DMS53 (cell line): ENCODE measurements around the gene CNTNAP2.
"Not testable (repeated sequence)": the region's sequence is repeated elsewhere in the genome, so short reads cannot be mapped to it uniquely, and the experiment has no call there.

Experiments used
- DNase-seq: peaks from one replicate; lab custom pipeline; 2025; lab: John Stamatoyannopoulos, UW

CNTNAP2 gene

DNA sequence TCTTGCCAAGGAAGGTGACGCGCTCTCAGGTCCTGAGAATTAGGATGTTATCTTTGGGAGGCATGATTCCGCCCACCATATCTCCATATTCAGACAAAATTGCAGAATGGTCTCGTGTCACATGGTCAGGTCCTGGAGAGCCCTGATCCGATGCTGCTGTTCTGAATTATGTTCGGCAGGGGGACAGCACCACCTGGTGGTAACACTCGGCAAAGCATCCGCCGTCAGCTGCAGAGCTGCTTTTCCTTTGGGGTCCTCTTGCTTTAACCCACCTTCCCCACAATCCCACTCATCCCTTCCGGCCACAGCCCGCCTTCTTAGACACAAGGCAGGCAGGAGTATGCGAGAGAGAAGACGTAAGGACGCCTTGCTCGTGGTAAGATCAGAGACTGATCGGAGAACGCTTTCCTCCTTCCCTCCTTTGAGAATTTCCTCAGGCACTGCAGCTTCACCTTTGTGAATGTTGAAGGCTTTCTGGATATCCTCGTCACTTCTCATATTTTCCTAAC lies 2146.2 kb downstream of the CNTNAP2 start:
- peak; percentile 76 for DNase-seq

GRCh38 chr7:148264933-148265557 lies 2148.4 kb downstream of the CNTNAP2 start:
- peak; percentile 83 for DNase-seq

GRCh38 chr7:148265896-148266295 lies 2149.3 kb downstream of the CNTNAP2 start:
- no peak for DNase-seq

GRCh38 chr7:148266795-148267194 lies 2150.2 kb downstream of the CNTNAP2 start:
- no peak for DNase-seq

DNA sequence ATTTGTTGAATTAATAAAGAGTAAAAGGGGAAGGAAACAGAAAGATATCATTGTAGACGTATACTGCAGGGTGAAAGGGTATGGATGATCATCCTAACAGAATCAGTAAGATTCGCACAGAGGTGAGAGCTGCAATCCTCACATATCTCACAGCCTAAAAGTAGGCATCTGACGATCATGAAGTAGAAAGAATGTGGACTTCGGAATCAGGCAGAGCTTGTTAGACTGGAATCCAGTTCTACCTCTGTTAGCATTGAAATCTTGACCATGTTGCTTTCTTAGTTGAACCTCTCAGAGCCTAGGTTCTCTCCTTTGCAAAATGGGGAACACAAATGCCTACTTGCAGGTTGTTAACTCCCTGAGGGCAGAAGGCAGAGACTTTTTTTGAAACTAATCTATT lies 2154.0 kb downstream of the CNTNAP2 start:
- DNase-seq = no peak

- DNase-seq = no peak
These were observed 2157.5 kb downstream of the CNTNAP2 start for GRCh38 chr7:148274118-148274517.

- no peak for DNase-seq
These were observed 2158.8 kb downstream of the CNTNAP2 start for GRCh38 chr7:148275359-148275890.

- no peak for DNase-seq
These were observed 2159.9 kb downstream of the CNTNAP2 start for GRCh38 chr7:148276314-148277041.

GRCh38 chr7:148277042-148277660 lies 2160.6 kb downstream of the CNTNAP2 start:
- peak; percentile 18 for DNase-seq

DNA sequence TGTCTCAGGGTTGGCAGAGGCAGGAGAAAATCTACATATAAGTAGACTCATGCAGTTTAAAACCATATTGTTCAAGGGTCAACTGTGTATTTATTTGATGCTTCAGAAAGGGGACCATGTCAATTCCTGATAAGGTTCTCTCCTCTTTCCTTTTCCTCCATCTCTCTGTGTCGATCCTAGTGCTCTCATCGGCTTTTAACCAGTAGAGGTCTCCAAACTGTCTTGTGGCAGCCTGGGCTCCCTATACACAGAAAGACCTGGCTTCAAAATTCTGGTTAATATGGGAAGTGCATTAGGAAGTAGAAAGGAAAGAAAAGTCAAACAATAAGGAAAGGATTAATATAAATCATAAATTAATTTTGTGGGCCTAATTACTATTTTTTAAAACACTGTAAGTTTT lies 2169.5 kb downstream of the CNTNAP2 start:
- DNase-seq = peak; percentile 61

DNA sequence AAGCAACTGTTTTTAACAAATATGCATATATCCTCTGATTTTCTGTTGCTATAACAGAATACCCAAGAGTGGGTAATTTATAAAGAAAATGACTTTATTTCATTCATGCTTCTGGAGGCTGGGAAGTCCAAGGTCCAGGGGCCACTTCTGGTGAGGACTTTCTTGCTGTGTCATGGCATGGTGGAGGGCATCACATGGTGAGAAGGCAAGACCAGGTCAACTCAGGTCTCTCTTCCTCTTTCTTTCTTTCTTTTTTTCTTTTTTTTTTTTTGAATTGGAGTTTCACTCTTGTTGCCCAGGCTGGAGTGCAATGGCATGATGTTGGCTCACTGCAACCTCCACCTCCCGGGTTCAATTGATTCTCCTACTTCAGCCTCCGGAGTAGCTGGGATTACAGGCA lies 2170.9 kb downstream of the CNTNAP2 start:
- DNase-seq = no peak

- DNase-seq = no peak
These were observed 2172.1 kb downstream of the CNTNAP2 start for GRCh38 chr7:148288592-148289151.

GRCh38 chr7:148289630-148290029 lies 2173.0 kb downstream of the CNTNAP2 start:
- peak; percentile 57 for DNase-seq

GRCh38 chr7:148290538-148290937 lies 2173.9 kb downstream of the CNTNAP2 start:
- no peak for DNase-seq

- DNase-seq = no peak
These were observed 2175.2 kb downstream of the CNTNAP2 start for GRCh38 chr7:148291799-148292198.

DNA sequence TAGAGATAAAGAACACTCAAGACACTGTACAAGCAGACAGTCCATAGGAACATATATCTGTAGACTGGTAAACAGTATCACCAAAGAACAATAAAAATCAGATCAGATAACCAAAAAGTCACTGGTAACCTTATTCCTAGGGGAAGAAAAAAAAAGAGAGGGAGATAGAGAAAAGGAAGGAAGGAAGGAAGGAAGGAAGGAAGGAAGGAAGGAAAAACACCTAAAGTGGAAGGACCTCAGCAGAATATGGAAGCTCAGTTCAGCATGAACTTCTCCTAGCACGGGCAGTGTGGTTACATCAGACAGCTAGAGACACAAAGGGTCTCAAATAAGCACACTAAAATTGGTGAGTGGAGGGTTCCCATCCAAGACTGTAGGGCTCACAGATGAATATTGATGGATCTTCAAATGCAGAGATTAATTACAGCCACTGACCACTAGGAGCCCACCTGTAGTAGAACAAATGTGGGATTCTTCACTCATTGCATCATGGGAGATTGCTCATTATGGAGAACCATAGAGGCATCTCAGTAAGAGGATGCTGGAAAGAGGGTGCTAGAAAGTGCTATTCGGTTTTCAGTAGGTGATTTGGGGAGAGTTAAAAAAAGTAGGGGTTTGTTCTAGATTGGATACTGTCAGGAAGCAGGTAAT lies 2180.5 kb downstream of the CNTNAP2 start:
- peak; percentile 29 for DNase-seq

GRCh38 chr7:148298768-148299167 lies 2182.2 kb downstream of the CNTNAP2 start:
- not testable (repeated sequence) for DNase-seq

- no peak for DNase-seq
These were observed 2183.0 kb downstream of the CNTNAP2 start for GRCh38 chr7:148299350-148300276.

GRCh38 chr7:148302436-148302835 lies 2185.8 kb downstream of the CNTNAP2 start:
- DNase-seq = not testable (repeated sequence)

DNA sequence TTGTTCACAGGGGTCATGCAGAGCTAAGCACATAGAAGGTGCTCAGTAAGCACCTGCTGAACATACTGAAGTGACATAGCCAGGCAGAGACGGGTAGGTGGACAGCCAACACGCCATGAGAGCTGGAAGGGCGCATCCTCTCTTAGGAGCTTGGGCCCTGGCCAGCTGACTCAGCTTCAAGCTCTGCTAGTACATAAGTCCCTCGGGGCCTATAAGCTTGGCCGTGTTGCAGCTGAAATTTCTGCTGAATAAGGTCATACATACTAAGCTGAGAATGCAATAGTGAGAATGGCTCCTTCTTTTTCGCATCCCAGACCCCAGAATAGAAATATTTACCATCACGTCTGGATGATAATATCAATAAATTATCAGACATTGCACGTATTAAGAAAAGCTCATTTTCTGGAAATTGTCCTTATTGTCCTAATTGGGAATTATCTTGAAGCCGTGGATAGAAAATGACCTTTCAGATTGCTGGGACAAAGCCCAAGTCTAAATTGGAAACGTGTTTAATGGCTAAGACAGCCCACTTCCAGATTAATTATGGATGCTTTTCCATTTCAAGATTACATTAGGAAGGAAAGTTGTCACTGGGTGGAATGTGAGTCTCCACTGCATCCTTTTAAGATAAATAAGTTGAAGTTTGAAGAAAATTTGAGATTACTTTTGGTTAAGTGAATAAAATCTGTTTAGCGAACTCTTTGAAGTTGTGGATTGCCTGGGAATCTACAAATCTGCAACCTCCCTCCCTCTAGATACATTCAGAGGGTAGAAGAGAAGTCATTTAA lies 2186.9 kb downstream of the CNTNAP2 start:
- DNase-seq = no peak
